Endometrium (tissue), 2 donors: ENCODE measurements around the gene PLEKHG5.
"Not testable (repeated sequence)": the region's sequence is repeated elsewhere in the genome, so short reads cannot be mapped to it uniquely, and the experiment has no call there.

Experiments used
- FAIRE-seq: peaks from 2 replicates; lab custom pipeline; 2012; peaks lifted over from hg19 to GRCh38; lab: Jason Lieb, UNC
- donor health status: control.
- donor health status: control.

PLEKHG5 gene

GRCh38 chr1:6496890-6497214 is 5.4 kb upstream of the PLEKHG5 start:
- FAIRE-seq, result no peak

GRCh38 chr1:6496365-6496721 is 4.9 kb upstream of the PLEKHG5 start:
- no peak for FAIRE-seq

- FAIRE-seq, result no peak
These were observed 4.3 kb upstream of the PLEKHG5 start for GRCh38 chr1:6495540-6496364.

GRCh38 chr1:6495041-6495441 is 3.6 kb upstream of the PLEKHG5 start:
- no peak for FAIRE-seq

GRCh38 chr1:6494627-6495026 is 3.2 kb upstream of the PLEKHG5 start:
- no peak for FAIRE-seq

- FAIRE-seq, result not testable (repeated sequence)
These were observed 2.4 kb upstream of the PLEKHG5 start for GRCh38 chr1:6493834-6494223.

GRCh38 chr1:6491966-6492365 is 499 bp upstream of the PLEKHG5 start:
- no peak for FAIRE-seq

GRCh38 chr1:6491081-6491449 is 402 bp downstream of the PLEKHG5 start:
- FAIRE-seq, result no peak

GRCh38 chr1:6490181-6491080 is 1.0 kb downstream of the PLEKHG5 start:
- FAIRE-seq, result no peak

GRCh38 chr1:6489799-6490180 is 1.7 kb downstream of the PLEKHG5 start:
- FAIRE-seq, result no peak

GRCh38 chr1:6489383-6489765 is 2.1 kb downstream of the PLEKHG5 start:
- no peak for FAIRE-seq

- FAIRE-seq, result no peak
These were observed 2.7 kb downstream of the PLEKHG5 start for GRCh38 chr1:6488602-6489382.

- no peak for FAIRE-seq
These were observed 3.5 kb downstream of the PLEKHG5 start for GRCh38 chr1:6487804-6488484.

- FAIRE-seq, result no peak
These were observed 4.9 kb downstream of the PLEKHG5 start for GRCh38 chr1:6486433-6487011.

- no peak for FAIRE-seq
These were observed 6.0 kb downstream of the PLEKHG5 start for GRCh38 chr1:6485168-6486101.

GRCh38 chr1:6484826-6485167 is 6.7 kb downstream of the PLEKHG5 start:
- FAIRE-seq, result no peak

- FAIRE-seq, result no peak
These were observed 7.7 kb downstream of the PLEKHG5 start for GRCh38 chr1:6483761-6484117.

GRCh38 chr1:6483017-6483760 is 8.3 kb downstream of the PLEKHG5 start:
- FAIRE-seq, result no peak

- FAIRE-seq, result no peak
These were observed 9.6 kb downstream of the PLEKHG5 start for GRCh38 chr1:6481820-6482219.
